SK-N-SH treated with all-trans-retinoic acid at 6 μM for 48 hours (cell line): ENCODE data around the gene HOXB7.

Experiments
- ATAC-seq: fragments of 200-7000 bp; cut with Tn5 transposase; 3 replicates; pipeline ENCODE4 v1.9.1; 2020; ENCODE audit warnings: mild to moderate bottlenecking, moderate library complexity
- ARNTL ChIP-seq: fragments of 450-650 bp; formaldehyde crosslinking; IDR thresholded peaks from 2 replicates; pipeline ENCODE4 v1.5.0; 2020; ENCODE audit warnings: low read depth, mild to moderate bottlenecking, moderate library complexity, borderline replicate concordance
- BACH2 ChIP-seq: fragments of 250-450 bp; sonication (Bioruptor Pico); IDR thresholded peaks from 2 replicates; pipeline ENCODE4 v1.9.0; 2021; ENCODE audit warnings: mild to moderate bottlenecking, borderline replicate concordance
- CREB5 ChIP-seq: fragments of 250-450 bp; sonication (Bioruptor Pico); IDR thresholded peaks from 2 replicates; pipeline ENCODE4 v1.5.1; 2020; ENCODE audit warnings: low read depth, mild to moderate bottlenecking, moderate library complexity
- CSDC2 ChIP-seq: fragments of 250-450 bp; sonication (Bioruptor Pico); IDR thresholded peaks from 2 replicates; pipeline ENCODE4 v1.5.0; 2020; ENCODE audit warnings: mild to moderate bottlenecking, moderate library complexity
- CSRNP3 ChIP-seq: fragments of 250-450 bp; sonication (Bioruptor Pico); IDR thresholded peaks from 2 replicates; pipeline ENCODE4 v1.5.1; 2021; ENCODE audit warnings: mild to moderate bottlenecking, moderate library complexity
- ESRRG ChIP-seq: fragments of 250-450 bp; sonication (Bioruptor Pico); IDR thresholded peaks from 2 replicates; pipeline ENCODE4 v1.6.1; 2021; ENCODE audit warnings: mild to moderate bottlenecking
- GLIS3 ChIP-seq: fragments of 250-450 bp; sonication (Bioruptor Pico); IDR thresholded peaks from 2 replicates; pipeline ENCODE4 v1.5.0; 2020; ENCODE audit warnings: mild to moderate bottlenecking, moderate library complexity
- ISL1 ChIP-seq: fragments of 250-450 bp; sonication (Bioruptor Pico); IDR thresholded peaks from 2 replicates; pipeline ENCODE4 v2.1.2; 2022; ENCODE audit warnings: mild to moderate bottlenecking, moderate library complexity
- OSR1 ChIP-seq: fragments of 250-450 bp; sonication (Bioruptor Pico); IDR thresholded peaks from 2 replicates; pipeline ENCODE4 v1.8.0; 2022; ENCODE audit warnings: moderate library complexity, mild to moderate bottlenecking, inconsistent platforms
- PATZ1 ChIP-seq: fragments of 250-450 bp; sonication (Bioruptor Pico); IDR thresholded peaks from 2 replicates; pipeline ENCODE4 v1.8.0; 2020; ENCODE audit warnings: mild to moderate bottlenecking, moderate library complexity, borderline replicate concordance
- PPARA ChIP-seq: fragments of 250-450 bp; sonication (Bioruptor Pico); IDR thresholded peaks from 2 replicates; pipeline ENCODE4 v1.5.0; 2020; ENCODE audit warnings: mild to moderate bottlenecking, borderline replicate concordance
- RARB ChIP-seq: fragments of 250-450 bp; sonication (Bioruptor Pico); IDR thresholded peaks from 2 replicates; pipeline ENCODE4 v1.8.0; 2021; ENCODE audit warnings: mild to moderate bottlenecking, moderate library complexity
- SNAI2 ChIP-seq: fragments of 250-450 bp; sonication (Bioruptor Pico); IDR thresholded peaks from 2 replicates; pipeline ENCODE4 v1.5.0; 2020; ENCODE audit warnings: mild to moderate bottlenecking, moderate library complexity
- TCF4 ChIP-seq: fragments of 250-450 bp; sonication (Bioruptor Pico); IDR thresholded peaks from 2 replicates; pipeline ENCODE4 v1.8.0; 2021; ENCODE audit warnings: mild to moderate bottlenecking, moderate library complexity, borderline replicate concordance
- TOX ChIP-seq: fragments of 250-450 bp; sonication (Bioruptor Pico); IDR thresholded peaks from 2 replicates; pipeline ENCODE4 v1.8.0; 2021; ENCODE audit warnings: mild to moderate bottlenecking, moderate library complexity, borderline replicate concordance
- TSHZ2 ChIP-seq: fragments of 250-450 bp; sonication (Bioruptor Pico); IDR thresholded peaks from 2 replicates; pipeline ENCODE4 v1.5.0; 2020; ENCODE audit warnings: mild to moderate bottlenecking, moderate library complexity
- ZC3H10 ChIP-seq: fragments of 250-450 bp; sonication (Bioruptor Pico); IDR thresholded peaks from 2 replicates; pipeline ENCODE4 v1.5.1; 2021; ENCODE audit warnings: mild to moderate bottlenecking, moderate library complexity
- ZFP3 ChIP-seq: fragments of 250-450 bp; sonication (Bioruptor Pico); IDR thresholded peaks from 2 replicates; pipeline ENCODE4 v1.5.0; 2020; ENCODE audit warnings: mild to moderate bottlenecking, moderate library complexity
- ZFP30 ChIP-seq: fragments of 450-650 bp; formaldehyde crosslinking; IDR thresholded peaks from 2 replicates; pipeline ENCODE4 v1.5.0; 2022; ENCODE audit warnings: mild to moderate bottlenecking, moderate library complexity
- ZNF565 ChIP-seq: fragments of 450-650 bp; formaldehyde crosslinking; conservative IDR thresholded peaks from 2 replicates; pipeline ENCODE4 v1.5.0; 2020; ENCODE audit warnings: low read depth, mild to moderate bottlenecking, moderate library complexity
- ZNF70 ChIP-seq: fragments of 450-650 bp; formaldehyde crosslinking; IDR thresholded peaks from 2 replicates; pipeline ENCODE4 v1.5.0; 2020; ENCODE audit warnings: mild to moderate bottlenecking, moderate library complexity
- ZNF8 ChIP-seq: fragments of 450-650 bp; formaldehyde crosslinking; IDR thresholded peaks from 2 replicates; pipeline ENCODE4 v1.5.0; 2020; ENCODE audit warnings: mild to moderate bottlenecking, moderate library complexity

The HOXB7 gene

GRCh38 chr17:48610282-48611211, at the start of gene HOXB7:
TSS of gene HOXB7 (minus strand) at chr17:48611017. CDS start at chr17:48610918, 99 bp downstream.
- no peak for TF ChIP-seq ZFP3
- TF ChIP-seq RARB, result no peak
- no peak for ATAC-seq

GRCh38 chr17:48655913-48656312, 45.1 kb upstream of the HOXB7 start:
- no peak for ATAC-seq
- TF ChIP-seq ISL1 (CRISPR knock-in tag), result no peak
- TF ChIP-seq ESRRG, result no peak
- TF ChIP-seq OSR1, result no peak
- TF ChIP-seq PPARA, result no peak
- no peak for TF ChIP-seq BACH2 (CRISPR knock-in tag)
- no peak for TF ChIP-seq CSRNP3
- TF ChIP-seq ZFP30 (CRISPR knock-in tag), result no peak
- no peak for TF ChIP-seq ZNF565 (CRISPR knock-in tag)
- TF ChIP-seq ZFP3, result no peak

- no peak for TF ChIP-seq TOX (CRISPR knock-in tag)
- no peak for TF ChIP-seq BACH2 (CRISPR knock-in tag)
- no peak for TF ChIP-seq ZNF8 (CRISPR knock-in tag)
- no peak for TF ChIP-seq ZFP30 (CRISPR knock-in tag)
- no peak for TF ChIP-seq CSDC2 (CRISPR knock-in tag)
- no peak for TF ChIP-seq PATZ1 (CRISPR knock-in tag)
- no peak for TF ChIP-seq ISL1 (CRISPR knock-in tag)
- no peak for TF ChIP-seq GLIS3 (CRISPR knock-in tag)
- TF ChIP-seq ZNF70 (CRISPR knock-in tag), result no peak
- TF ChIP-seq PPARA, result no peak
- TF ChIP-seq ZC3H10 (CRISPR knock-in tag), result no peak
- no peak for TF ChIP-seq ZFP3
- no peak for TF ChIP-seq ESRRG
- TF ChIP-seq TCF4 (CRISPR knock-in tag), result no peak
- TF ChIP-seq RARB, result no peak
- ATAC-seq, result no peak
Observed at GRCh38 chr17:48649741-48650140, 38.9 kb upstream of the HOXB7 start.

- ATAC-seq, result no peak
- TF ChIP-seq OSR1 (no peak), GLIS3 (CRISPR knock-in tag) (no peak), RARB (no peak), ESRRG (no peak), CSDC2 (CRISPR knock-in tag) (no peak), CREB5 (CRISPR knock-in tag) (no peak), ZC3H10 (CRISPR knock-in tag) (no peak), PPARA (no peak), ISL1 (CRISPR knock-in tag) (no peak), ZNF8 (CRISPR knock-in tag) (no peak), ZFP3 (no peak), TSHZ2 (CRISPR knock-in tag) (no peak), ARNTL (CRISPR knock-in tag) (no peak), ZNF565 (CRISPR knock-in tag) (no peak), ZFP30 (CRISPR knock-in tag) (no peak), TOX (CRISPR knock-in tag) (no peak), SNAI2 (CRISPR knock-in tag) (no peak), ZNF70 (CRISPR knock-in tag) (no peak), PATZ1 (CRISPR knock-in tag) (no peak)
Observed at GRCh38 chr17:48647963-48648245, 37.1 kb upstream of the HOXB7 start.
